Gastroesophageal sphincter (tissue), 4 donors: ENCODE measurements around the gene PIK3CD. TPM values are rescaled to one million over a fixed set of nuclear protein-coding genes. Genes with fewer than 3 reads are reported as not detected.

Experiments
- ATAC-seq: fragments of 150-250 bp; one replicate; pipeline ENCODE4 v1.9.1; 2016; ENCODE audit warnings: mild to moderate bottlenecking, moderate library complexity
- H3K27ac ChIP-seq, 4 donors: fragments of 200-600 bp; sonication (generic) in 3 of 4; 1 replicate in 3 of 4; 2 replicates in 1 of 4; pipeline ENCODE4 v1.5.1; 2016 to 2019
- H3K27me3 ChIP-seq: fragments of 200-600 bp; sonication (generic); one replicate; pipeline ENCODE4 v1.5.1; 2019
- H3K36me3 ChIP-seq, 2 donors: fragments of 200-600 bp; sonication (generic); one replicate each; pipeline ENCODE4 v1.5.1; 2019; ENCODE audit warnings: control low read depth in 1 of 2
- H3K4me1 ChIP-seq, 3 donors: fragments of 200-600 bp; sonication (generic); 1 replicate in 2 of 3; 2 replicates in 1 of 3; pipeline ENCODE4 v1.5.1; 2016 to 2019; ENCODE audit warnings: control low read depth in 2 of 3
- H3K4me3 ChIP-seq, 2 donors: fragments of 200-600 bp; sonication (generic); one replicate each; pipeline ENCODE4 v1.5.1; 2019; ENCODE audit warnings: mild to moderate bottlenecking in 1 of 2, moderate library complexity in 1 of 2
- H3K9me3 ChIP-seq, 3 donors: fragments of 200-600 bp; sonication (generic); one replicate each; pipeline ENCODE4 v1.5.1; 2017 to 2019; ENCODE audit warnings: control low read depth in 2 of 3
- CTCF ChIP-seq, 4 experiments: fragments of 200-600 bp in 2 of 4; fragments of 450-650 bp in 2 of 4; sonication (generic) in 1 of 4; IDR thresholded peaks; one replicate each; pipeline ENCODE4 v1.5.1; 2017 to 2019; ENCODE audit warnings: antibody characterized with exemption in 4 of 4, mild to moderate bottlenecking in 2 of 4, moderate library complexity in 2 of 4
- WGBS, 2 donors: methylation state at CpG; one replicate each; pipeline ENCODE4 v1.1.5; 2018; ENCODE audit warnings: low coverage in 1 of 2; 5-methylcytosine and 5-hydroxymethylcytosine counted together
- total RNA-seq, 4 donors: library from RNA; depleted of rRNA; stranded (reverse); fragments of >200 nt; gene quantifications; one replicate each; pipeline ENCODE4 v1.1.0, GENCODE V29; 2016

PIK3CD gene
- total RNA-seq, 4 donors from 2014 or later = 8.2 to 18.2 (median 15.4) TPM

- H3K36me3 ChIP-seq = peaks cover 0 to 15% of the 10 kb centered on the region in 2 donors
- H3K27ac ChIP-seq = no peak overlapping the region
- H3K9me3 ChIP-seq = no peaks in the 10 kb centered on the region
- no peak for TF ChIP-seq CTCF (IDR thresholded peaks at IDR 0.05)
- peaks cover 0 to 21% (median 0%) of the 10 kb centered on the region in 3 donors for H3K4me1 ChIP-seq
- H3K4me3 ChIP-seq = no peak overlapping the region
- no peaks in the 10 kb centered on the region for H3K27me3 ChIP-seq
- WGBS, 2 donors = 83% methylated on average over 1 of the region's 2 CpGs; no CpG with 5 or more reads in 1 of the 2 donors
- no peak for ATAC-seq
These were observed 125.2 kb downstream of the PIK3CD start for GRCh38 chr1:9776685-9777084.

Other genes starting within 250 kb of the PIK3CD start
- gene SLC25A33, start 112.3 kb upstream of the PIK3CD start, total RNA-seq = 10 to 100 TPM in 2 of 4 donors, 1 to 10 TPM in 2; 7.0 to 11.5 (median 10.5) TPM
- gene TMEM201, start 62.8 kb upstream of the PIK3CD start, total RNA-seq = 1 to 10 TPM; 4.4 to 9.3 (median 5.5) TPM
- gene CLSTN1, start 172.2 kb downstream of the PIK3CD start, total RNA-seq = 10 to 100 TPM; 45.1 to 95.4 (median 58.7) TPM